D721Med (cell line): ENCODE data around the gene TFEB.
A peak's percentile ranks its signal among the peaks of the same experiment; 100 is the strongest.

Experiments
- DNase-seq: peaks from one replicate; pipeline ENCODE4 v3.0.0; 2011; ENCODE audit warnings: low spot score; ENCODE audit not compliant: insufficient read length
- FAIRE-seq: peaks from 2 replicates; lab custom pipeline; 2011; peaks lifted over from hg19 to GRCh38; lab: Jason Lieb, UNC
- TF ChIP-seq, protein P1 (sequence below): IDR thresholded peaks from 2 replicates; pipeline ENCODE4 v1.5.1; 2012; ENCODE audit warnings: mild to moderate bottlenecking, control low read depth; ENCODE audit not compliant: insufficient read depth; ENCODE audit errors: missing control alignments

Gene TFEB

DNA sequence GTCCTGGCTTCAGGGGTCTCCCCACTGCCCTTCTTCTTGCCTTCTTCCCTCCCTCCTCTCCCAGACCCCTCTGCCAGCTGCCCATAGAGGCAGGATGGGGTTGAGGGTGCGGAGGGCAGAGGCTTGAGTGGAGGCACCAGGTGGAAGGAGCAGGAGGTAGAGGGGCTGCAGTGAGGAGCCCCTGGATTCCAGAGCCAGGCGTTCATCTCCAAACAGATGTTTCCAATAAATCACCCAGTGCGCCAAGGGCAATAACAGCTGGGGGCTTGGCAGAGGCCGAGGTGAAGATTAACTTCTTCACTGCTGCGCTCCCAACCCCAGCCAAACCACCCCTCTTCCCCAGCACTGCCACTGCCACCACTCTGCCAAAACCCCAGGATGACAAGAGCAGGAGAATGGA is 86.5 kb downstream of the TFEB start:
- no peak for DNase-seq
- TF ChIP-seq, protein P1, sequence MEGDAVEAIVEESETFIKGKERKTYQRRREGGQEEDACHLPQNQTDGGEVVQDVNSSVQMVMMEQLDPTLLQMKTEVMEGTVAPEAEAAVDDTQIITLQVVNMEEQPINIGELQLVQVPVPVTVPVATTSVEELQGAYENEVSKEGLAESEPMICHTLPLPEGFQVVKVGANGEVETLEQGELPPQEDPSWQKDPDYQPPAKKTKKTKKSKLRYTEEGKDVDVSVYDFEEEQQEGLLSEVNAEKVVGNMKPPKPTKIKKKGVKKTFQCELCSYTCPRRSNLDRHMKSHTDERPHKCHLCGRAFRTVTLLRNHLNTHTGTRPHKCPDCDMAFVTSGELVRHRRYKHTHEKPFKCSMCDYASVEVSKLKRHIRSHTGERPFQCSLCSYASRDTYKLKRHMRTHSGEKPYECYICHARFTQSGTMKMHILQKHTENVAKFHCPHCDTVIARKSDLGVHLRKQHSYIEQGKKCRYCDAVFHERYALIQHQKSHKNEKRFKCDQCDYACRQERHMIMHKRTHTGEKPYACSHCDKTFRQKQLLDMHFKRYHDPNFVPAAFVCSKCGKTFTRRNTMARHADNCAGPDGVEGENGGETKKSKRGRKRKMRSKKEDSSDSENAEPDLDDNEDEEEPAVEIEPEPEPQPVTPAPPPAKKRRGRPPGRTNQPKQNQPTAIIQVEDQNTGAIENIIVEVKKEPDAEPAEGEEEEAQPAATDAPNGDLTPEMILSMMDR: no peak
- no peak for FAIRE-seq

DNA sequence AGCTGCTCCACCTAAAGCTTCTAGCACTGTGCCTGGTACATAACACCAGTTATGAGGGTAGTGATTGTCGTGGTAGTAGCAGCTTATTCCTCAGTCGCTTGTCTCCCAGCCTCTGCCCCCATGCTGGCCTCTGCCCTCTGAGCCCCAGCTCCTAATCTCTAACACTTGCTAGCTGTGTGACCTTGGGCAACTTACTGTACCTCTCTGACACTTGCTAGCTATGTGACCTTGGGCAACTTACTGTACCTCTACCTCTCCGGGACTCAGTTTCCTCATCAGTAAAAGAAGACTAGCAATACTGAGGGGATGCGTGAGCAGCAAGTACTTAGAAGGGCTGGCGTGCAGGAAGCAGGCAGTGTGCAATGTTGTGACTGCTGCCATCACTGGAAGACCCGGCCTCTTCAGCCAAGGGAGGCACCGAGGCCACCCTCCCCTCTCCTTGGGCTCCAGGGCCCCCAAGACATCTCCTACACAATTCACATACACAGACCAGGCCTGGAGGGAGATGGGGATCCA is 87.3 kb downstream of the TFEB start:
- TF ChIP-seq, protein P1: no peak
- DNase-seq (no peak), FAIRE-seq (no peak)

DNA sequence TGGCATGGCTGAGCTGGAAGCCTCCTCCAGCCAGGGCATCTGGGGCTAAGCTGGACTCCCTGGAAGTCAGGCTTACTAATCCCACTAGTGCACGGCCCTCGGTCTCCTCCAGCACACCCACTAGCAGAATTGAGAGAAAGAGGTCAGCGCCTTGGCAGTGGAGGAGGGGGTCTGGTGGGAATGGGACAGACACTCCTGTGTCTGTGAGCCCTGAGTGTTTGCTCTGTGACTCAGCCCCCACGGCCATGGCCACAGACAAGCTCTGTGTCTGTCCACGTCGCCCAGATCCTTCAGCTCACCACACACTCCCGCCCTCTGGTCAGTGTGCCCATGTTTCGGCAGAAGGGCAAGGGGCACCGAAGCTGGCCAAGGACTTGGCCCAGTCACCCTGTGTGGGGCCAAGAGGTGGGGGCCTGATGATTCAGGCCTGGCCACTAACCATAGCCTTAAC is 88.3 kb downstream of the TFEB start:
- FAIRE-seq: no peak
- TF ChIP-seq, protein P1: no peak
- DNase-seq: no peak

DNA sequence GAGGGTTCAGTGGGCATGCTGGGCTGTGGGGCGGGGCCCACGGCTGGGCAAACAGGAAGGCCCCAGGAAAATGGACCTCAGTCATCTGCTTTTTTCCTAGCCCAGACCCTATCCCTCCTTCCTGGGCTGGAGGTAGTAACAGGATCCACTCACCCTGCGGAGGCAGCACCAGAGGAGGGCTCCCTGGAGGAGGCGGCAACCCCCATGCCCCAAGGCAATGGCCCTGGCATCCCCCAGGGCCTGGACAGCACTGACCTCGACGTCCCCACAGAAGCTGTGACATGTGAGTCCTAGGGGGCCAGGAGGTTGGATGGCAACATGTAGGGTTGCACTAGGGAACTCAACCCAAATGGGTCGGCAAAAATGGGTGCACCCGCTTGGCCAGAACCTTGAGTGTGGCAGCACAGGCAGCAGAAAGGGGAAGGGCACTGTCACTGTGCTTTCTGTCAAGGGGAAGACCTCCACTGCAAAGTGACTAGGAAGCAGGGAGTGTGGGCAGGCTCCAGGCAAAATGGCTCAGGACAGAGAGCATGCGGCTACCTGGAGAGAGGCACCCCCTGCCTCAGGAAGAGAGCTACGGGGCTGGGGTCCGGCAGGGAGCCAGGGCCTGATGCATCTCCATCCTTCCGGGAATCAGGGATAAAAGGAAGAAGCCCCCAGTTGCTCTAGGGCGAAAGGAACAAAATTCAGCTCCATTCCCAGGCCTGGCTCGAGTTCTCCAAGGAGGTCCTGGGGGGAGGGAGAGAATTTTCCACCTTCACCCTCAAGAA is 89.2 kb downstream of the TFEB start:
- DNase-seq: no peak
- FAIRE-seq: no peak
- TF ChIP-seq, protein P1: no peak

DNA sequence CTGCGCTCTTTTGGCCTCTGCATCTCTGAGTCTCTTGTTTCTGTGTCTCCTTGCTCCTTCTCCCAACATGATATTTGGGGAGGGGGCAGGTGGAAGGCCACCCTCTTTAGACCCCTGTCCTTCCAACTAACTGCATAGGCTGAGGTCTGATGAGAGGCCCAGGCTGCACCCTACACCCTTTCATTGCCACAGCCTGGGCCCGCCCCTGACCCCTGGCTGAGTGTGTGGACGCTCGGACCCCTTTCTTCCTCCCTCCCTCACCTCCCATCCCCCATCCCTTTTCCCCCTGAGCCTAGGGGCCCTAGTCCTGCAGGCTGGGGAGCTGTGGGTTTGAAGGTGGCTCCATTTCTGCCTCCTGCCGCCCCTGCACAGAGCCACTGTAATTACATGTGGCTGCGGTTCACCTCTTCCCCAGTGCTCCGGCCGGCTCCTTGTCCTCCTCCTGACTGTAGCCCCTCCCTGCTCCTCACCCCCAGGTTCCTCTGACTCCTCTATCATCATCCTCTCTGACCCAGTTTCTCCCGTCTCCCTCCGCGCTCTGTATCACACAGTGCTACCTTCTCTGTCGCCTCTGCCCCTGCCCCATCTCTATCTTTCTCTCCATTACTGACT is 90.3 kb downstream of the TFEB start:
- no peak for DNase-seq
- TF ChIP-seq, protein P1: no peak
- no peak for FAIRE-seq

DNA sequence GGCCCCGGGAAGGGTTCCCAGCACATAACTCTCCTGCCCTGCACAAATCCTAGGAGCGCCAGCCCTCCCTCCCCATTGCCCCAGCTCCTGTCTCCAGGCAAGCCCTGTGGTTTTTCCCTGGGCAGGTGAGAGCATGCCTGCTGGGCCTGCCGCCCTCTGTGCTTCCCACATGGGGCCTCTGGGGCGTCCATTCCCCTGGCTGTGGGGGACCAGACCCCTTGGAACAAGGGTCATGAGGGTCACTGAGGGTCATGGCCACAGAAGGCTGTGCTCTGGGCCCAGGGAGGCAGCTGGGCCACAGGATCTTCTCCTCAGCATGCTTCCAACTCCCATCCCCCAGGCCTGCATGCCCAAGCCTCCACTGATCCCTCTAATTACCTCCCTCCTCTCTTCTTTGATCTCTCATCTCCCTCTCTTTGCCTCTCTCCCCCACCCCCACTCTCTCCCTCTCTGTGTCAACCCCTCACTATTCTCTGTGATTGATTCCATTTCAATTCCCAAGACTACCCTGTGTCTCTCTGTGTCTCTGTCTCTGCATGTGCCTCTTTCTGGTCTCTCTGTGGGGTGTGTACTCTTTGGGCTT is 91.0 kb downstream of the TFEB start:
- TF ChIP-seq, protein P1: no peak
- peak; percentile 58 for DNase-seq
- FAIRE-seq: no peak
